ENCODE results near the gene SMC6.

DNA sequence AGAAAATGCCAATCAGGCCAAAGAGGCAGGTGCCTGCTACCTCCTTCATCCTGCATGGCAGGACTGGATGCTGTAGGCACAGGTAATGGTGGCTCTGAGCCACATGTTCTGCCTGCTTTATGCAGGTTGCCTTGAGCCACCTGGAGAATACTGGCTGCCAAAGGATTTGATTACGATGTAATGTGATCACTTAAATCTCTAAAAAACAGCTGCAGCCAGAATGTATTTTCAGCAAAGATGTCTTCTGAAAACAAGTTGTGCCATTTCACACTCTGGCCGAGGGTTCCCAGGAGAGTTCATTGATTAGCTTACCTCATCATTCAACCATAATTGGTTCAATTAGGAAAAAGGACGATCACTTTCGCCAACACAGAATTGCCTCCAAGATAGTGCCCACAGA, 44.7 kb upstream of the SMC6 start:
- TF ChIP-seq CREB1 (CRISPR knock-in tag; IDR thresholded peaks at IDR 0.05; ENCODE audit: low read depth), result no peak
- TF ChIP-seq, protein P1, sequence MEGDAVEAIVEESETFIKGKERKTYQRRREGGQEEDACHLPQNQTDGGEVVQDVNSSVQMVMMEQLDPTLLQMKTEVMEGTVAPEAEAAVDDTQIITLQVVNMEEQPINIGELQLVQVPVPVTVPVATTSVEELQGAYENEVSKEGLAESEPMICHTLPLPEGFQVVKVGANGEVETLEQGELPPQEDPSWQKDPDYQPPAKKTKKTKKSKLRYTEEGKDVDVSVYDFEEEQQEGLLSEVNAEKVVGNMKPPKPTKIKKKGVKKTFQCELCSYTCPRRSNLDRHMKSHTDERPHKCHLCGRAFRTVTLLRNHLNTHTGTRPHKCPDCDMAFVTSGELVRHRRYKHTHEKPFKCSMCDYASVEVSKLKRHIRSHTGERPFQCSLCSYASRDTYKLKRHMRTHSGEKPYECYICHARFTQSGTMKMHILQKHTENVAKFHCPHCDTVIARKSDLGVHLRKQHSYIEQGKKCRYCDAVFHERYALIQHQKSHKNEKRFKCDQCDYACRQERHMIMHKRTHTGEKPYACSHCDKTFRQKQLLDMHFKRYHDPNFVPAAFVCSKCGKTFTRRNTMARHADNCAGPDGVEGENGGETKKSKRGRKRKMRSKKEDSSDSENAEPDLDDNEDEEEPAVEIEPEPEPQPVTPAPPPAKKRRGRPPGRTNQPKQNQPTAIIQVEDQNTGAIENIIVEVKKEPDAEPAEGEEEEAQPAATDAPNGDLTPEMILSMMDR (conservative IDR thresholded peaks at IDR 0.05; ENCODE audit: low read depth in 2 of 2), result no peak
